ENCODE measurements around the gene STK32B.
"Not testable (repeated sequence)": the region's sequence is repeated elsewhere in the genome, so short reads cannot be mapped to it uniquely, and the experiment has no call there.

Gene STK32B

DNA sequence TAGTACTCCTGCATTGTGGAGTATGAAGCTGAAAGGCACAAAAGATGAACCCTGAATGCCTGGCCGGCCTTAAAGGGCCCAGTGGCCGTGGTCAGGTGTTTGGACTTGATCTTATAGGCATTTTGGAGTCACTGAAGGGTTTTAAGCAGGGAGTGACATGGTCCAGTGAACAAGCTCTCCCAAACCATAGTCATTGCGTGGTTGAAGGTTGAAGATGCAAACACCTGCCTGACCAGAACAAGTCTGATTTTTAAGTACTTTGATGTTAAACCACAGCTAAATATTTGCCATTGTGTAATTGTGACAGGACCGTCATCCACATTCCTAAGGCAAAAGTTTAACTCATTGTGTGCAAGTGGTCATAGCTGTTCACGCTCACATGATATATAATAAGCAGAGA lies 3.3 kb downstream of the STK32B start:
- TF ChIP-seq, protein P1, sequence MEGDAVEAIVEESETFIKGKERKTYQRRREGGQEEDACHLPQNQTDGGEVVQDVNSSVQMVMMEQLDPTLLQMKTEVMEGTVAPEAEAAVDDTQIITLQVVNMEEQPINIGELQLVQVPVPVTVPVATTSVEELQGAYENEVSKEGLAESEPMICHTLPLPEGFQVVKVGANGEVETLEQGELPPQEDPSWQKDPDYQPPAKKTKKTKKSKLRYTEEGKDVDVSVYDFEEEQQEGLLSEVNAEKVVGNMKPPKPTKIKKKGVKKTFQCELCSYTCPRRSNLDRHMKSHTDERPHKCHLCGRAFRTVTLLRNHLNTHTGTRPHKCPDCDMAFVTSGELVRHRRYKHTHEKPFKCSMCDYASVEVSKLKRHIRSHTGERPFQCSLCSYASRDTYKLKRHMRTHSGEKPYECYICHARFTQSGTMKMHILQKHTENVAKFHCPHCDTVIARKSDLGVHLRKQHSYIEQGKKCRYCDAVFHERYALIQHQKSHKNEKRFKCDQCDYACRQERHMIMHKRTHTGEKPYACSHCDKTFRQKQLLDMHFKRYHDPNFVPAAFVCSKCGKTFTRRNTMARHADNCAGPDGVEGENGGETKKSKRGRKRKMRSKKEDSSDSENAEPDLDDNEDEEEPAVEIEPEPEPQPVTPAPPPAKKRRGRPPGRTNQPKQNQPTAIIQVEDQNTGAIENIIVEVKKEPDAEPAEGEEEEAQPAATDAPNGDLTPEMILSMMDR (IDR thresholded peaks at IDR 0.05; ENCODE audit: low read depth, low read length, missing control alignments): no peak

GRCh38 chr4:5055411-5055810 lies 4.1 kb downstream of the STK32B start:
- no peak overlapping the region for H3K4me3 ChIP-seq (replicated peaks; ENCODE audit: low read depth, low read length)
- DNase-seq (ENCODE audit: extremely low read depth, low read depth): no peak
- TF ChIP-seq, protein P1 (IDR thresholded peaks at IDR 0.05; ENCODE audit: low read depth, low read length, missing control alignments): no peak

More for the DNA sequence above, 3.3 kb downstream of the STK32B start:
- no peak overlapping the region for H3K4me3 ChIP-seq (replicated peaks; ENCODE audit: low read depth, low read length)
- no peak for DNase-seq (ENCODE audit: extremely low read depth, low read depth)

GRCh38 chr4:5066101-5066500 lies 14.8 kb downstream of the STK32B start:
- DNase-seq (ENCODE audit: extremely low read depth, low read depth): no peak
- TF ChIP-seq, protein P1 (IDR thresholded peaks at IDR 0.05; ENCODE audit: low read depth, low read length, missing control alignments): no peak
- no peak overlapping the region for H3K4me3 ChIP-seq (replicated peaks; ENCODE audit: low read depth, low read length)

- DNase-seq (ENCODE audit: extremely low read depth, low read depth): not testable (repeated sequence)
Measured at GRCh38 chr4:5066968-5067367, 15.7 kb downstream of the STK32B start.

GRCh38 chr4:5067908-5068307 lies 16.6 kb downstream of the STK32B start:
- TF ChIP-seq, protein P1 (IDR thresholded peaks at IDR 0.05; ENCODE audit: low read depth, low read length, missing control alignments): no peak
- H3K4me3 ChIP-seq (replicated peaks; ENCODE audit: low read depth, low read length): no peak overlapping the region
- no peak for DNase-seq (ENCODE audit: extremely low read depth, low read depth)

More at GRCh38 chr4:5066968-5067367, 15.7 kb downstream of the STK32B start:
- not testable (repeated sequence) for H3K4me3 ChIP-seq (replicated peaks; ENCODE audit: low read depth, low read length)

DNA sequence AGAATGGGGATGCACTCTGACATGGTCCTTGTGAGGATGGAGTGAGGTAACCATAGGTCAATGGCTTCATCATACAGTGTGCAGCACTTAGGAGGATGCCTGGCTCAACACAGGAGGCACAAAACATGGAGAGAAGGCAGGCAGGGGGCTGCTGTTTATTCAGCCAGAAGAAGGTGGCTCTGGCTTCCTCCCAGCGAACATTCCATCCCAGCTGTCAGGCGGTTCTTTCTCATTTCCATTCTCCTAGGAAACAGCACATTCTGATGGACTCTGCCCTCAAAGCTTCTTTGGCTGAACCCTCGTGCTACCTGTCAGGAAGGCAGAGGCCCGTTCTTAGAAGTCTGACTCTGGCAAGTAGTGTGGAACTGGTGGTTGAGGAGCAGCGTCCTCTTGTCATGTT lies 18.6 kb downstream of the STK32B start:
- H3K4me3 ChIP-seq (replicated peaks; ENCODE audit: low read depth, low read length): no peak overlapping the region
- TF ChIP-seq, protein P1 (IDR thresholded peaks at IDR 0.05; ENCODE audit: low read depth, low read length, missing control alignments): no peak
- no peak for DNase-seq (ENCODE audit: extremely low read depth, low read depth)

GRCh38 chr4:5072948-5073347 lies 21.7 kb downstream of the STK32B start:
- no peak overlapping the region for H3K4me3 ChIP-seq (replicated peaks; ENCODE audit: low read depth, low read length)
- no peak for DNase-seq (ENCODE audit: extremely low read depth, low read depth)
- TF ChIP-seq, protein P1 (IDR thresholded peaks at IDR 0.05; ENCODE audit: low read depth, low read length, missing control alignments): no peak
